Bronchial epithelial cell (primary cell): ENCODE data around the gene ENAM. TPM values are rescaled to one million over a fixed set of nuclear protein-coding genes. Genes with fewer than 3 reads are reported as not detected.

ENCODE experiments used
- DNase-seq: peaks from one replicate; pipeline ENCODE4 v3.0.0-alpha.2; 2010; ENCODE audit warnings: low read depth
- FAIRE-seq: peaks from 2 replicates; lab custom pipeline; 2011; peaks lifted over from hg19 to GRCh38; lab: Jason Lieb, UNC
- H3K27me3 ChIP-seq: 2 replicates; pipeline ENCODE4 v1.5.1; 2011; ENCODE audit warnings: low read length; ENCODE audit not compliant: control insufficient read depth, insufficient read depth
- H3K36me3 ChIP-seq: 2 replicates; pipeline ENCODE4 v1.5.1; 2011; ENCODE audit warnings: low read length; ENCODE audit not compliant: control insufficient read depth, insufficient read depth
- H3K4me3 ChIP-seq: 2 replicates; pipeline ENCODE4 v1.5.1; 2011; ENCODE audit warnings: mild to moderate bottlenecking, low read depth, low read length, control low read depth
- CTCF ChIP-seq: IDR thresholded peaks from 2 replicates; pipeline ENCODE4 v1.5.1; 2011; ENCODE audit warnings: mild to moderate bottlenecking, moderate library complexity, low read length, control low read depth, inconsistent platforms; ENCODE audit not compliant: insufficient read depth, severe bottlenecking
- total RNA-seq: library from RNA; depleted of rRNA; stranded (reverse); fragments of >200 nt; gene quantifications from 2 replicates; pipeline ENCODE4 v1.2.1, GENCODE V29; 2014

The ENAM gene
- total RNA-seq, 1 donor from 2014 or later = not detected

GRCh38 chr4:70629469-70630090 is 1.0 kb downstream of the ENAM start:
- no peak for TF ChIP-seq CTCF
- Histone ChIP-seq H3K4me3 (no peak overlapping the region), H3K27me3 (no peaks in the 10 kb centered on the region), H3K36me3 (no peaks in the 10 kb centered on the region)
- FAIRE-seq (no peak), DNase-seq (no peak)

DNA sequence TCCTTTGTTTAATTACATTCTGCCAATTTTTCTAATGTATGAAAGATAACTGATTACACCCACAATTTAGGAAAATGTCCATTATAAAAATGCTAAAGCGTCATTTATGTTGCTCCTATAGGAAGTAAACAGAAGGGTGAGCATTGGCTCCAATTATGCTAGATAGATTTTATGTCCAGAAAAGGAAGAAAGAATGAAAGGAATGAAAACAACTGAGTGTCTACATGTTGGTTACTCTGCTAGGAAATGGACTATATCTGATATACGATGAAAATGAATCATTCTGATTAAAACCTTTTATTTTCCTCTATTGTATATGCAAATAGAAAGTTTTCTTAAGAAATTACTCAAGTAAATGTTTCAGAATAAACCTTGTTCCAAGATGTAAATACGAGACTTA is 1.6 kb downstream of the ENAM start:
- no peak for TF ChIP-seq CTCF
- Histone ChIP-seq H3K27me3 (no peaks in the 10 kb centered on the region), H3K4me3 (no peak overlapping the region), H3K36me3 (no peaks in the 10 kb centered on the region)
- no peak for FAIRE-seq
- no peak for DNase-seq

DNA sequence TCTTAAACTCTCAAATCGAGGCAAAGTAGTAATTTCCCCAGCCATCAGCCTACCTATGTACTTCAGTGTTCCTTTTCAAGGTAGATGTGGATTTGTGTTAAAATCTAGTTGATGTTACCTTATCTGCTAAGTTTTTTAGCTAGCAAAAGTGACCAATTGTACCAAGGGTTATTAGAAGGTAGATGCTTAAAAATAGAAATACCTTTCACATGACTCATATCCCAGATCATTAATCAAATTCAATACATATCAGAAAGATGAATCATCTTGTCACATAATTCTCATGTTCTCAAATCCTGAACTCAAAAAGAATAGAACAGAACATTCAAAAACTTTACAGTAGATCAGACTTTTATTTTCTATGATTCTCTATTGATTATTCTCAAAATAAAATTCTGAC is 3.5 kb downstream of the ENAM start:
- no peaks in the 10 kb centered on the region for H3K27me3 ChIP-seq
- no peak overlapping the region for H3K4me3 ChIP-seq
- TF ChIP-seq CTCF = no peak
- FAIRE-seq (no peak), DNase-seq (peak; percentile 73)
- H3K36me3 ChIP-seq = no peaks in the 10 kb centered on the region

DNA sequence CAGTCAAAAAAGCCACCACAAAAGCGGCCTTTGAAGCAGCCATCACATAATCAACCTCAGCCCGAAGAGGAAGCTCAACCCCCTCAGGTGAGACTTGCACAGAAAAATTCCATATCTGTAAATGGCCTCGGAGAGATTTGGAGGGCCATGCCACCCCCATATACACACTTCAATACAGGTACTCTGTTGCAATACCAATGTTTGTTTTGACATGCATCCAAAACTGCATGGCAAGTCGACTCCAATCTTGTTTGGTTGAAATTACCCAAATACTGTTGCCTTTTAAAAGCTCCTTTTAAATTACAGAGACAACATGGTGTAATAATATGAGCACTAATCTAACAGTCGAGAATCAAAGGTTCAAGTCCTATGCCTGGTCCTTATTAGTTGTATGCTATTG is 5.9 kb downstream of the ENAM start:
- H3K36me3 ChIP-seq = no peaks in the 10 kb centered on the region
- no peak for FAIRE-seq

GRCh38 chr4:70637239-70637913 is 8.8 kb downstream of the ENAM start:
- H3K4me3 ChIP-seq = no peak overlapping the region
- no peak for FAIRE-seq
- no peak for DNase-seq
- TF ChIP-seq CTCF = no peak
- H3K27me3 ChIP-seq = no peaks in the 10 kb centered on the region
- no peaks in the 10 kb centered on the region for H3K36me3 ChIP-seq

More for the DNA sequence above, 5.9 kb downstream of the ENAM start:
- Histone ChIP-seq H3K4me3 (no peak overlapping the region), H3K27me3 (no peaks in the 10 kb centered on the region)
- peak; percentile 39 for DNase-seq
- no peak for TF ChIP-seq CTCF
